H1 (cell line): ENCODE results near the gene FAM9C. TPM values are rescaled to one million over a fixed set of nuclear protein-coding genes. Genes with fewer than 3 reads are reported as not detected.

ENCODE experiments used
- CTCF ChIA-PET: fragments of 300-600 bp; sonication (Branson Sonifier 250); formaldehyde crosslinking; loops from one replicate; lab custom pipeline; 2021; ENCODE audit not compliant: partially characterized antibody; lab: Charles Lee
- POLR2A ChIA-PET: fragments of 300-600 bp; sonication (Branson Sonifier 250); formaldehyde crosslinking; loops from one replicate; lab custom pipeline; 2021; ENCODE audit warnings: inconsistent platforms; ENCODE audit not compliant: partially characterized antibody; lab: Charles Lee
- DNase-seq, 2 experiments: peaks; one replicate each; pipeline versions ENCODE4 v3.0.0 to v3.0.0-alpha.2; 2010 to 2022; ENCODE audit warnings: low spot score in 2 of 2, low read depth in 1 of 2, mixed read lengths in 1 of 2
- FAIRE-seq: peaks from 2 replicates; lab custom pipeline; 2011; peaks lifted over from hg19 to GRCh38; lab: Jason Lieb, UNC
- H2AFZ ChIP-seq: 2 replicates; pipeline ENCODE4 v1.8.1; 2012; ENCODE audit warnings: low read length, inconsistent platforms
- H2AK5ac ChIP-seq: 2 replicates; pipeline ENCODE4 v1.6.1; 2013; ENCODE audit warnings: low read depth, low read length
- H2BK120ac ChIP-seq: replicated peaks from 2 replicates; pipeline ENCODE3; 2013; ENCODE audit warnings: low read depth, low read length, inconsistent platforms
- H2BK12ac ChIP-seq: 2 replicates; pipeline ENCODE4 v1.6.1; 2013; ENCODE audit warnings: low read depth, low read length
- H2BK15ac ChIP-seq: 2 replicates; pipeline ENCODE4 v1.6.1; 2013; ENCODE audit warnings: low read length
- H2BK20ac ChIP-seq: 2 replicates; pipeline ENCODE4 v1.6.1; 2013; ENCODE audit warnings: low read length
- H2BK5ac ChIP-seq: 2 replicates; pipeline ENCODE4 v1.6.1; 2013; ENCODE audit warnings: low read depth, low read length
- H3K14ac ChIP-seq: 2 replicates; pipeline ENCODE4 v1.6.1; 2013; ENCODE audit warnings: inconsistent platforms; ENCODE audit not compliant: insufficient read length
- H3K18ac ChIP-seq: 2 replicates; pipeline ENCODE4 v1.6.1; 2013; ENCODE audit warnings: low read length; ENCODE audit errors: extremely low read depth
- H3K23ac ChIP-seq: 2 replicates; pipeline ENCODE4 v1.6.1; 2013; ENCODE audit warnings: inconsistent platforms; ENCODE audit not compliant: insufficient read length
- H3K23me2 ChIP-seq: 2 replicates; pipeline ENCODE4 v1.6.1; 2013; ENCODE audit warnings: low read depth, low read length
- H3K27ac ChIP-seq: 2 replicates; pipeline ENCODE4 v1.6.1; 2011; ENCODE audit warnings: low read depth, low read length, inconsistent platforms
- H3K27me3 ChIP-seq, 4 experiments: replicated peaks in 1 of 4; 1 replicate in 1 of 4; 2 replicates in 3 of 4; pipeline versions ENCODE4 v1.6.1 to v1.8.1; 2011 to 2013; ENCODE audit warnings: low read length in 3 of 4, mild to moderate bottlenecking in 3 of 4, inconsistent platforms in 2 of 4, mixed read lengths in 2 of 4, moderate library complexity in 1 of 4; ENCODE audit not compliant: control insufficient read depth in 3 of 4, insufficient read depth in 3 of 4; ENCODE audit errors: extremely low read depth in 1 of 4
- H3K36me3 ChIP-seq, 4 experiments: 2 replicates each; pipeline versions ENCODE4 v1.6.1 to v1.8.1; 2011 to 2013; ENCODE audit warnings: mild to moderate bottlenecking in 4 of 4, low read length in 3 of 4, moderate library complexity in 2 of 4, control low read depth in 1 of 4, inconsistent platforms in 1 of 4; ENCODE audit not compliant: insufficient read depth in 4 of 4, control insufficient read depth in 2 of 4
- H3K4ac ChIP-seq: replicated peaks from 2 replicates; pipeline ENCODE3; 2013; ENCODE audit warnings: low read length, low read depth, mixed read lengths, inconsistent platforms; ENCODE audit not compliant: insufficient read length
- H3K4me1 ChIP-seq, 4 experiments: replicated peaks in 1 of 4; 1 replicate in 1 of 4; 2 replicates in 3 of 4; pipeline versions ENCODE4 v1.6.1 to v1.8.1; 2011 to 2013; ENCODE audit warnings: low read length in 3 of 4, inconsistent platforms in 2 of 4, mixed read lengths in 1 of 4; ENCODE audit not compliant: insufficient read depth in 4 of 4, control insufficient read depth in 3 of 4
- H3K4me2 ChIP-seq, 2 experiments: 2 replicates each; pipeline versions ENCODE4 v1.6.1 to v1.8.1; 2011 to 2013; ENCODE audit warnings: low read depth in 2 of 2, low read length in 2 of 2, control low read depth in 1 of 2, inconsistent platforms in 1 of 2, mild to moderate bottlenecking in 1 of 2; ENCODE audit not compliant: insufficient read depth in 1 of 2
- H3K4me3 ChIP-seq, 4 experiments: fragments of 200-600, 300-600 bp in 1 of 4; sonication (generic), shearing (Covaris generic), sonication (Bioruptor Twin) in 1 of 4; 2 replicates each; pipeline versions ENCODE4 v1.5.1 to v1.8.1; 2011 to 2016; ENCODE audit warnings: low read length in 4 of 4, low read depth in 3 of 4, control low read depth in 2 of 4, inconsistent platforms in 2 of 4, mild to moderate bottlenecking in 2 of 4, mixed read lengths in 1 of 4, moderate library complexity in 1 of 4; ENCODE audit not compliant: insufficient read depth in 2 of 4; ENCODE audit errors: extremely low read depth in 1 of 4
- H3K56ac ChIP-seq: replicated peaks from 2 replicates; pipeline ENCODE3; 2013; ENCODE audit warnings: low read depth, mild to moderate bottlenecking, mixed read lengths, low read length, inconsistent platforms; ENCODE audit not compliant: insufficient read length
- H3K79me1 ChIP-seq: 2 replicates; pipeline ENCODE4 v1.6.1; 2013; ENCODE audit warnings: low read depth, low read length, control low read depth
- H3K79me2 ChIP-seq, 2 experiments: 2 replicates each; pipeline versions ENCODE4 v1.6.1 to v1.8.1; 2012 to 2013; ENCODE audit warnings: low read length in 2 of 2, mild to moderate bottlenecking in 2 of 2, inconsistent platforms in 1 of 2; ENCODE audit not compliant: insufficient read depth in 2 of 2, control insufficient read depth in 1 of 2
- H3K9ac ChIP-seq, 4 experiments: replicated peaks in 1 of 4; 1 replicate in 1 of 4; 2 replicates in 3 of 4; pipeline versions ENCODE4 v1.6.1 to v1.8.1; 2011 to 2013; ENCODE audit warnings: low read depth in 3 of 4, low read length in 3 of 4, control low read depth in 2 of 4, mild to moderate bottlenecking in 2 of 4, moderate library complexity in 2 of 4, inconsistent platforms in 1 of 4; ENCODE audit errors: extremely low read depth in 1 of 4
- H3K9me3 ChIP-seq, 2 experiments: 2 replicates each; pipeline versions ENCODE4 v1.6.1 to v1.8.1; 2012 to 2013; ENCODE audit warnings: mild to moderate bottlenecking in 2 of 2, moderate library complexity in 2 of 2, control low read depth in 1 of 2, inconsistent platforms in 1 of 2, low read depth in 1 of 2, low read length in 1 of 2, mixed read lengths in 1 of 2; ENCODE audit not compliant: insufficient read depth in 2 of 2
- H4K20me1 ChIP-seq, 2 experiments: replicated peaks in 1 of 2; 2 replicates each; pipeline versions ENCODE3 to v1.8.1; 2011 to 2013; ENCODE audit warnings: inconsistent platforms in 2 of 2, low read length in 2 of 2, mild to moderate bottlenecking in 1 of 2; ENCODE audit not compliant: insufficient read depth in 2 of 2, control insufficient read depth in 1 of 2
- H4K5ac ChIP-seq: 2 replicates; pipeline ENCODE4 v1.6.1; 2013; ENCODE audit warnings: low read length, low read depth, mixed read lengths, inconsistent platforms; ENCODE audit not compliant: insufficient read length
- H4K8ac ChIP-seq: 2 replicates; pipeline ENCODE4 v1.8.0; 2013; ENCODE audit warnings: mild to moderate bottlenecking, moderate library complexity, low read length, inconsistent platforms; ENCODE audit not compliant: insufficient read depth; ENCODE audit errors: extremely low read depth
- H4K91ac ChIP-seq: replicated peaks from 2 replicates; pipeline ENCODE3; 2013; ENCODE audit warnings: low read length, mixed read lengths, inconsistent platforms; ENCODE audit not compliant: insufficient read length
- BRCA1 ChIP-seq: IDR thresholded peaks from 2 replicates; pipeline ENCODE4 v1.6.1; 2012; ENCODE audit warnings: low read depth, low read length, improper control_type of control experiment
- CEBPB ChIP-seq: IDR thresholded peaks from 2 replicates; pipeline ENCODE4 v1.6.1; 2012; ENCODE audit warnings: low read depth, low read length
- CHD2 ChIP-seq: IDR thresholded peaks from 2 replicates; pipeline ENCODE4 v1.6.1; 2012; ENCODE audit warnings: low read length, improper control_type of control experiment
- JUND ChIP-seq: IDR thresholded peaks from 2 replicates; pipeline ENCODE4 v1.6.1; 2011; ENCODE audit warnings: mild to moderate bottlenecking, improper control_type of control experiment, low read length
- MAFK ChIP-seq: IDR thresholded peaks from 2 replicates; pipeline ENCODE4 v1.6.1; 2012; ENCODE audit warnings: low read depth, mild to moderate bottlenecking, improper control_type of control experiment, low read length
- PHF8 ChIP-seq: fragments of 200-600 bp; sonication (generic); conservative IDR thresholded peaks from 2 replicates; pipeline ENCODE4 v1.7.1; 2012; ENCODE audit warnings: low read depth, mild to moderate bottlenecking, inconsistent platforms, low read length, moderate library complexity
- POLR2A ChIP-seq, 2 experiments: IDR thresholded peaks; 1 replicate in 1 of 2; 2 replicates in 1 of 2; pipeline ENCODE4 v1.6.1; 2011; ENCODE audit warnings: low read depth in 2 of 2, low read length in 2 of 2, mild to moderate bottlenecking in 2 of 2; ENCODE audit errors: control extremely low read depth in 1 of 2
- RBBP5 ChIP-seq: IDR thresholded peaks from 2 replicates; pipeline ENCODE4 v1.7.1; 2012; ENCODE audit warnings: low read depth, mild to moderate bottlenecking, inconsistent platforms, low read length, moderate library complexity, borderline replicate concordance
- SP4 ChIP-seq: IDR thresholded peaks from 2 replicates; pipeline ENCODE4 v1.6.1; 2012; ENCODE audit warnings: low read length, inconsistent platforms
- TBP ChIP-seq: IDR thresholded peaks from 2 replicates; pipeline ENCODE4 v1.6.1; 2011; ENCODE audit warnings: low read depth, low read length, improper control_type of control experiment
- WGBS, 2 experiments: shearing (Covaris generic) in 1 of 2; methylation state at CpG; one replicate each; pipeline versions ENCODE4 v1.1.6 to v1.1.7; 2013 to 2015; ENCODE audit warnings: low lambda C conversion rate in 2 of 2, mixed read lengths in 2 of 2, inconsistent platforms in 1 of 2, low coverage in 1 of 2, missing lambda C conversion rate in 1 of 2; ENCODE audit not compliant: insufficient replicate concordance in 2 of 2, insufficient coverage in 1 of 2, insufficient read length in 1 of 2; ENCODE audit errors: extremely low coverage in 1 of 2, missing lambda C conversion rate in 1 of 2; 5-methylcytosine and 5-hydroxymethylcytosine counted together
- polyA plus RNA-seq, 7 experiments: library from polyadenylated mRNA; depleted of rRNA in 3 of 7; stranded (reverse) in 5 of 7; unstranded in 2 of 7; fragments of >200 nt in 5 of 7; fragments of 200-250 nt in 2 of 7; gene quantifications; 1 replicate in 5 of 7; 2 replicates in 1 of 7; 4 replicates in 1 of 7; pipeline versions ENCODE4 v1.2.1 to v1.2.3, GENCODE V29; 2011 to 2013; ENCODE audit warnings: missing spikeins in 2 of 7, mixed read lengths in 2 of 7
- total RNA-seq: library from RNA; stranded (reverse); fragmentation: NEBNext Ultra II Directional; extraction: Animal tissue kit (Norgen Biotek cat#: 25700); gene quantifications from 2 replicates; pipeline ENCODE4 v1.2.1, GENCODE V29; 2021
- TF ChIP-seq, protein P1 (sequence below): IDR thresholded peaks from 2 replicates; pipeline ENCODE4 v1.6.1; 2012; ENCODE audit warnings: low read length, inconsistent platforms

Gene FAM9C
- total and polyA plus RNA-seq, 2 of the 8 experiments (the other 6 are each of a cell fraction or from before 2014, with no cell fraction given) = not detected

- H2BK5ac ChIP-seq = no peak overlapping the region
- 92% methylated on average over 2 of the region's 3 CpGs; no CpG with 5 or more reads in 1 of the 2 experiments for WGBS, 2 experiments
- TF ChIP-seq, protein P1, sequence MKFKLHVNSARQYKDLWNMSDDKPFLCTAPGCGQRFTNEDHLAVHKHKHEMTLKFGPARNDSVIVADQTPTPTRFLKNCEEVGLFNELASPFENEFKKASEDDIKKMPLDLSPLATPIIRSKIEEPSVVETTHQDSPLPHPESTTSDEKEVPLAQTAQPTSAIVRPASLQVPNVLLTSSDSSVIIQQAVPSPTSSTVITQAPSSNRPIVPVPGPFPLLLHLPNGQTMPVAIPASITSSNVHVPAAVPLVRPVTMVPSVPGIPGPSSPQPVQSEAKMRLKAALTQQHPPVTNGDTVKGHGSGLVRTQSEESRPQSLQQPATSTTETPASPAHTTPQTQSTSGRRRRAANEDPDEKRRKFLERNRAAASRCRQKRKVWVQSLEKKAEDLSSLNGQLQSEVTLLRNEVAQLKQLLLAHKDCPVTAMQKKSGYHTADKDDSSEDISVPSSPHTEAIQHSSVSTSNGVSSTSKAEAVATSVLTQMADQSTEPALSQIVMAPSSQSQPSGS = no peak
- TF ChIP-seq RBBP5 (no peak), CHD2 (no peak), BRCA1 (no peak), PHF8 (no peak), CEBPB (no peak), POLR2A (IDR thresholded peaks at IDR 0.05; ENCODE audit: control extremely low read depth in 1 of 2, low read depth in 2 of 2, low read length in 2 of 2) (no peak), SP4 (no peak), MAFK (no peak), JUND (no peak), TBP (no peak)
Observed at GRCh38 chrX:13009273-13009672, 35.1 kb downstream of the FAM9C start.

More at GRCh38 chrX:13009273-13009672, 35.1 kb downstream of the FAM9C start:
- no peak for FAIRE-seq
- H3K79me2 ChIP-seq = no peaks in the 10 kb centered on the region
- no peak overlapping the region for H3K4ac ChIP-seq
- H3K27ac ChIP-seq = no peak overlapping the region
- CTCF ChIA-PET = interaction anchor here (0.6 to 1.2 kb wide), 2 partner anchors 19 to 240 kb away, joined by 3 read pairs; no protein-coding TSS in a partner anchor
- H3K14ac ChIP-seq = no peak overlapping the region
- no peaks in the 10 kb centered on the region for H3K9me3 ChIP-seq
- DNase-seq = no peak
- H2AFZ ChIP-seq = no peak overlapping the region
- no peak overlapping the region for H2BK120ac ChIP-seq
- no peak overlapping the region for H3K23ac ChIP-seq
- H3K4me1 ChIP-seq = peaks cover 0 to 2% (median 1%) of the 10 kb centered on the region in 4 experiments; a peak in 2 of 7 replicates
- no peak overlapping the region for H2AK5ac ChIP-seq
- H3K79me1 ChIP-seq = no peaks in the 10 kb centered on the region
- no peak overlapping the region for H3K9ac ChIP-seq
- H2BK12ac ChIP-seq = no peak overlapping the region
- H2BK20ac ChIP-seq = no peak overlapping the region
- H3K18ac ChIP-seq = no peak overlapping the region
- no peaks in the 10 kb centered on the region for H3K27me3 ChIP-seq
- H4K5ac ChIP-seq = no peak overlapping the region
- H3K56ac ChIP-seq = no peak overlapping the region
- H3K36me3 ChIP-seq = no peaks in the 10 kb centered on the region
- POLR2A ChIA-PET = no interaction called here
- H3K4me2 ChIP-seq = no peak overlapping the region
- no peaks in the 10 kb centered on the region for H3K23me2 ChIP-seq
- H3K4me3 ChIP-seq = no peak overlapping the region
- H4K20me1 ChIP-seq = no peaks in the 10 kb centered on the region
- H4K91ac ChIP-seq = no peak overlapping the region
- no peak overlapping the region for H2BK15ac ChIP-seq
- no peak overlapping the region for H4K8ac ChIP-seq
